ENCODE results near the gene C1orf105.

- TF ChIP-seq CTCF (conservative IDR thresholded peaks at IDR 0.05) (no peak), ZFX (IDR thresholded peaks at IDR 0.05) (no peak)
Measured at GRCh38 chr1:172394141-172394751, 26.2 kb upstream of the C1orf105 start.
